ENCODE results near the gene RPUSD1. TPM values are rescaled to one million over a fixed set of nuclear protein-coding genes. Genes with fewer than 3 reads are reported as not detected.
"Not testable (repeated sequence)": the region's sequence is repeated elsewhere in the genome, so short reads cannot be mapped to it uniquely, and the experiment has no call there.

Gene RPUSD1
- total RNA-seq, 2 experiments from 2014 or later, result 12.8 to 15.0 TPM

- H3K27ac Mint-ChIP-seq, result no peak overlapping the region
- Histone ChIP-seq H3K4me1 (ENCODE audit: insufficient read depth, low read length) (peaks cover 6% of the 10 kb centered on the region), H3K36me3 (ENCODE audit: insufficient read depth, low read length) (no peaks in the 10 kb centered on the region), H3K4me3 (ENCODE audit: low read length) (no peak overlapping the region), H3K27ac (ENCODE audit: low read depth in 1 of 2, low read length in 2 of 2) (no peak overlapping the region), H3K27me3 (ENCODE audit: control insufficient read depth in 1 of 2, insufficient read depth in 2 of 2, low read length in 2 of 2) (no peaks in the 10 kb centered on the region), H3K9me3 (ENCODE audit: control insufficient read depth in 1 of 2, insufficient read depth in 1 of 2, low read length in 2 of 2) (no peaks in the 10 kb centered on the region)
- ATAC-seq (ENCODE audit: poor library complexity) (no peak), DNase-seq (peak in 1 of 14 experiments; percentile 26)
- no peaks in the 10 kb centered on the region for H3K27me3 Mint-ChIP-seq
- H3K4me1 Mint-ChIP-seq (ENCODE audit: low read depth), result no peaks in the 10 kb centered on the region
- H3K36me3 Mint-ChIP-seq (ENCODE audit: low read depth), result no peaks in the 10 kb centered on the region
- no peak overlapping the region for H3K4me3 Mint-ChIP-seq
- intact Hi-C loops (cut with DNase I, micrococcal nuclease), result no loop called here
- ChIA-PET CTCF (no interaction called here), POLR2A (no interaction called here)
- TF ChIP-seq CTCF (IDR thresholded peaks at IDR 0.05), result no peak
- H3K9me3 Mint-ChIP-seq, result no peaks in the 10 kb centered on the region
Measured at GRCh38 chr16:745739-746138, 42.4 kb downstream of the RPUSD1 start.

- Mint-ChIP-seq H3K36me3 (ENCODE audit: low read depth) (no peaks in the 10 kb centered on the region), H3K27me3 (no peaks in the 10 kb centered on the region), H3K27ac (no peak overlapping the region), H3K4me3 (no peak overlapping the region), H3K9me3 (no peaks in the 10 kb centered on the region), H3K4me1 (ENCODE audit: low read depth) (no peaks in the 10 kb centered on the region)
- POLR2A ChIA-PET, result interaction anchor here (0.8 kb wide), 1 partner anchor 19 kb away, joined by 4 read pairs; no protein-coding TSS in a partner anchor
- Histone ChIP-seq H3K36me3 (ENCODE audit: insufficient read depth, low read length) (peaks cover 6% of the 10 kb centered on the region), H3K4me3 (ENCODE audit: low read length) (no peak overlapping the region), H3K4me1 (ENCODE audit: insufficient read depth, low read length) (peaks cover 20% of the 10 kb centered on the region), H3K27ac (ENCODE audit: low read depth in 1 of 2, low read length in 2 of 2) (no peak overlapping the region), H3K9me3 (ENCODE audit: control insufficient read depth in 1 of 2, insufficient read depth in 1 of 2, low read length in 2 of 2) (no peaks in the 10 kb centered on the region), H3K27me3 (ENCODE audit: control insufficient read depth in 1 of 2, insufficient read depth in 2 of 2, low read length in 2 of 2) (no peaks in the 10 kb centered on the region)
- DNase-seq, result peak in 1 of 14 experiments; percentile 37
- no peak for TF ChIP-seq CTCF (IDR thresholded peaks at IDR 0.05)
- ATAC-seq (ENCODE audit: poor library complexity), result no peak
- intact Hi-C loops (cut with DNase I, micrococcal nuclease), result no loop called here
- CTCF ChIA-PET, result no interaction called here
Measured at GRCh38 chr16:743794-744500, 44.2 kb downstream of the RPUSD1 start.

GRCh38 chr16:742894-743293 is 45.3 kb downstream of the RPUSD1 start:
- H3K36me3 ChIP-seq (ENCODE audit: insufficient read depth, low read length); ATAC-seq (ENCODE audit: poor library complexity); H3K36me3 Mint-ChIP-seq (ENCODE audit: low read depth); H3K4me1 Mint-ChIP-seq (ENCODE audit: low read depth); H3K9me3 Mint-ChIP-seq; H3K4me3 Mint-ChIP-seq; intact Hi-C loops (cut with DNase I, micrococcal nuclease); CTCF ChIA-PET; H3K4me3 ChIP-seq (ENCODE audit: low read length); H3K27ac Mint-ChIP-seq; DNase-seq; H3K27ac ChIP-seq (ENCODE audit: low read depth in 1 of 2, low read length in 2 of 2); POLR2A ChIA-PET; H3K9me3 ChIP-seq (ENCODE audit: control insufficient read depth in 1 of 2, insufficient read depth in 1 of 2, low read length in 2 of 2); H3K27me3 Mint-ChIP-seq; H3K27me3 ChIP-seq (ENCODE audit: control insufficient read depth in 1 of 2, insufficient read depth in 2 of 2, low read length in 2 of 2): not testable (repeated sequence)
- H3K4me1 ChIP-seq (ENCODE audit: insufficient read depth, low read length), result peaks cover 20% of the 10 kb centered on the region
